ENCODE data around the gene FADS2. TPM values are rescaled to one million over a fixed set of nuclear protein-coding genes. Genes with fewer than 3 reads are reported as not detected.

FADS2 gene
- total RNA-seq, 2 experiments from 2014 or later, result 131 to 134 TPM

- ChIA-PET CTCF (interaction anchor here (1.5 to 3.4 kb wide), 5 partner anchors 32 to 241 kb away, joined by 5 to 12 read pairs (median 5); no protein-coding TSS in a partner anchor), POLR2A (no interaction called here)
- no peak for ATAC-seq
- peaks cover 2% of the 10 kb centered on the region for H3K4me1 Mint-ChIP-seq (ENCODE audit: low read depth)
- no peak overlapping the region for H3K27ac Mint-ChIP-seq
- no peaks in the 10 kb centered on the region for H3K27me3 Mint-ChIP-seq
- H3K9me3 Mint-ChIP-seq, result no peaks in the 10 kb centered on the region
- no peak overlapping the region for H3K4me3 Mint-ChIP-seq
- intact Hi-C loops (cut with micrococcal nuclease), result no loop called here
- DNase-seq, result no peak
- no peak for TF ChIP-seq CTCF (IDR thresholded peaks at IDR 0.05)
- H3K36me3 Mint-ChIP-seq (ENCODE audit: low read depth), result peaks cover 7% of the 10 kb centered on the region
These were observed 38.9 kb downstream of the FADS2 start for GRCh38 chr11:61866958-61867343.

DNA sequence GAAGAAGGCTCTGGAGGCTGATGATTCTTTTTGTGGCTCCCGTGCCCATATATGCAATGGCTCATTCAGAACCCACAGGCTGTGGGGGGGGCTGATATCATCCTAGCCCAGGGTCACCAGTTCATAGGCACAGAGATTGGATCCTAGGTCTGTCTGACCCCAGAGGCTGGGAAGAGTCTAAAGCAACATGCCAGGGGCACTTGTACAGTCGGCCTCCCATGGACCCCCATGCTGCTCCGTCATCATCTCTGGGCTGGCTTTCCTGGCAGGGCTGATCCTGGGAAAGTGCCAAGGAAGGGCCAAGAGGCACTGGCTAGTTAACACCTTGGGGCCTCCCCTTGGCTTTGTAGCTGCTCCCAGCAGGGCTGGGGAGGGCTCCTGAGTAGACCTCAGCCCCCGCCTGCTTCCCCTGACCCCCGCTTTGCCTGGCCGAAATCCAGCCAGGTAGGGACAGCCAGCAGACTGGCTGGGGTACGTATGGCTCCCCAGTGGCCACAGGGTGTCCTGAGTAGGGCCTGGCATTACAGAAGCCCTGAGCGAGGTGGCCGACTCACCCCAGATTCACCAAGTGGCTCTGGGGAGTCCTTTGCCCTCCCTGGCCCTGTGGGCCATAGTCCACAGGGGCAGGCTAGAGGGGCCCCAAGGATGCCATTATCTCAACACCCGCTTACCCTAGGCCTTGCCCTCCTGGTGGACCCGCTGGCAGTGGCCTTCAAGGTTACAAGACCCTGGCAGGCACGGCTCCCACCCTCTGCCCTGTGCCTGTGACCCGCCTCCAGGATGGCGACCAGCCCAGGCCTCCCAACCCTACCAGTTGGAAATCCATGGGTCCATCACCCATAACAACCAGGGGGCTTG lies 40.7 kb downstream of the FADS2 start:
- intact Hi-C loops (cut with micrococcal nuclease), result no loop called here
- H3K27ac Mint-ChIP-seq, result no peak overlapping the region
- POLR2A ChIA-PET, result no interaction called here
- H3K4me1 Mint-ChIP-seq (ENCODE audit: low read depth), result peaks cover 2% of the 10 kb centered on the region
- DNase-seq (no peak), ATAC-seq (no peak)
- CTCF ChIA-PET, result interaction anchor here (1.2 to 4.6 kb wide), 6 partner anchors 11 to 212 kb away, joined by 3 to 51 read pairs (median 11); no protein-coding TSS in a partner anchor
- no peak overlapping the region for H3K4me3 Mint-ChIP-seq
- TF ChIP-seq CTCF (IDR thresholded peaks at IDR 0.05), result no peak
- H3K36me3 Mint-ChIP-seq (ENCODE audit: low read depth), result peaks cover 7% of the 10 kb centered on the region
- H3K9me3 Mint-ChIP-seq, result no peaks in the 10 kb centered on the region
- no peaks in the 10 kb centered on the region for H3K27me3 Mint-ChIP-seq

DNA sequence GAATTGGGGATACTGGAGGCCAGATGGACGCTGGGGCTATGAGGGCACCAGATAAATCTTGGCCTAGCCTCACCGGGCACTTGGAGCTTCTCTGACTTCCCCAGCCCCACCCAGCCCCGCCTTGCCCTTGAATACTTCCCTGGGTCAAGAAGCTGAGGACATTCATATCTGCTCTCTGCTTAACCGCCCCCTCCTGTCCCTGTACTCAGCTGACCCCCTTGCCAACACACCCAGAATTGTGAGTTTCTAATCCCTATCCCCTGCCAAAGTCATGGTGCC lies 41.3 kb downstream of the FADS2 start:
- CTCF ChIA-PET, result interaction anchor here (1.2 to 4.6 kb wide), 7 partner anchors 10 to 212 kb away, joined by 3 to 51 read pairs (median 10); no protein-coding TSS in a partner anchor
- Mint-ChIP-seq H3K36me3 (ENCODE audit: low read depth) (peaks cover 7% of the 10 kb centered on the region), H3K4me1 (ENCODE audit: low read depth) (peaks cover 2% of the 10 kb centered on the region), H3K27me3 (no peaks in the 10 kb centered on the region), H3K27ac (no peak overlapping the region), H3K9me3 (no peaks in the 10 kb centered on the region), H3K4me3 (no peak overlapping the region)
- POLR2A ChIA-PET, result interaction anchor here (1.2 kb wide), 1 partner anchor 53 kb away, joined by 3 read pairs; the partner anchor contains the start of gene FADS1
- intact Hi-C loops (cut with micrococcal nuclease), result no loop called here
- ATAC-seq (no peak), DNase-seq (no peak)
- TF ChIP-seq CTCF (IDR thresholded peaks at IDR 0.05), result no peak

GRCh38 chr11:61869708-61870451 lies 41.8 kb downstream of the FADS2 start:
- CTCF ChIA-PET, result interaction anchor here (0.7 to 4.6 kb wide), 25 partner anchors 10 to 343 kb away, joined by 3 to 51 read pairs (median 4); partner anchors contain the start of genes BEST1 and FADS3
- H3K4me3 Mint-ChIP-seq, result no peak overlapping the region
- H3K27ac Mint-ChIP-seq, result no peak overlapping the region
- ATAC-seq, result no peak
- TF ChIP-seq CTCF (IDR thresholded peaks at IDR 0.05), result no peak
- no peak for DNase-seq
- peaks cover 2% of the 10 kb centered on the region for H3K4me1 Mint-ChIP-seq (ENCODE audit: low read depth)
- H3K27me3 Mint-ChIP-seq, result no peaks in the 10 kb centered on the region
- peaks cover 4% of the 10 kb centered on the region for H3K36me3 Mint-ChIP-seq (ENCODE audit: low read depth)
- intact Hi-C loops (cut with micrococcal nuclease), result no loop called here
- POLR2A ChIA-PET, result interaction anchor here (1.2 to 1.5 kb wide), 4 partner anchors 21 to 212 kb away, joined by 3 to 5 read pairs (median 4); partner anchors contain the start of genes FADS1 and FADS3
- no peaks in the 10 kb centered on the region for H3K9me3 Mint-ChIP-seq

Data from activated CD8-positive, alpha-beta T cell treated with anti-CD3 and anti-CD28 coated beads for 36 hours (primary cell).